Measurements from ENCODE around the gene PTPN14.

The PTPN14 gene

DNA sequence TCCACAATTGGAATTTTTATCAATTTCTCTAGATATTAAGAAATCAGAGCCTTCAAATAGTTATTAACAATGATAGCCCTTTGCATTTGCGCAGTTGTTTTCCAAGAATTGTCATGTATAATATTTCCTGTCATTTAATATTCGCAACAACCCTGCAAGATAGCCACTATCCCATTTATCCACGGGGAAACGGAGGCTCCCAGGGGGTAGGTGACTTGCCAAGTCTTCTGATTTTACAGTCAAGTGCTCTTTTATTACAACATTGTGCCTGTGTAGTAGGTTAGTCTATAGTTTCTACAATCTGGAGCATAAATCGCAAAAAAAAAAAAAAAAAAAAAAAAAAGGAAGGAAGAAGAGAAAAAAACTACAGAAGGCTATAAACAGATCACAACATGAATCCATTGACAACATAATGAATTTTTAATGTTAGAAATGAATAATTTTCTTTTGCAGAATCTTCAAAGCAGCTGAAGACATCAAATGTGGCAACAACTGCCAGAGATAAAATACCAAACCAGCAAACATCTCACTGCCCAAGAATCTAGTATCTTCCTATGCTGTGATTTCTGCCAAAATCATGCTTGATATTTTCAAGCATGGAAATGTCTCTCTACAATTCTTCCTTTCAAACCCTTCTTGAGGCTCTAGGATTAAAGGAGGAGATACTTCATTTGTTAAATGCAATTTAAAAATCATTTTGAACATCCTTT lies 125.5 kb downstream of the PTPN14 start:
- no peak for DNase-seq (ENCODE audit: low spot score)

DNA sequence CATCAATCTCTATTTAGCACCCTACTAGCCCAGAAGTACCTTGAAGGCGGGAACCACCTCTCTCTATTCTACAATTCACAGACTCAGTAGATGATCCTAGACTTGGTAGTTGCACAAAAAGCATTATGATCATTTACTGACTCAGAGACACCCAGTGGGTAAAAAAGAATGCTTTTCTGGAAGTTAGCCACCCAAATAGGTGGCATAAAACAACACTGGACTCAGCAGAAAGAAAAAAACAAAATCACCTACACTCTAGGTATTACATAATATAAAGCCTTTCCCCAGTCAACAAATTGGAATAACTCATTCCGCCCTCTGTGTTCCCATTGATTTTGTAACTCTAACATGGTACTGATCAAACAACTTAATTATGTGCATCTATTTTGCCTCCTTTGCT lies 126.3 kb downstream of the PTPN14 start:
- no peak for DNase-seq (ENCODE audit: low spot score)

DNA sequence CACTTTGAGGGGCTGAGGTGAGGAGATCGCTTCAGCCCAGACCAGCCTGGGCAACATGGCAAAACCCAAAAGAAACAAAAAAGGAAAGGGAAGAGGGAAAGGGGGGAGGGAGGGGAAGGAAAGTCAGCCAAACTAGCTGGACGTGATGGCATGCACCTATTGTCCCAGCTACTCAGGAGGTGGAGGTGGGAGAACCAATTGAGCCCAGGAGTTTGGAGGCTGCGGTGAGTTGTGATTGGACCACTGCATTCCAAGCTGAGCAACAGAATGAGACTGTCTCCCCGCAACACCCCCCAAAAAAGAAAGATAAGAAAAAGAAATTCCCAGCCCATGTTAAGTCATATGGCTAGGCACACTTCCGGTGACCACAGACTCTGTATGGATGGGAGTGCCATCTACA lies 128.4 kb downstream of the PTPN14 start:
- DNase-seq (ENCODE audit: low spot score), result no peak

- no peak for DNase-seq (ENCODE audit: low spot score)
These were observed 129.2 kb downstream of the PTPN14 start for GRCh38 chr1:214422137-214422671.

DNA sequence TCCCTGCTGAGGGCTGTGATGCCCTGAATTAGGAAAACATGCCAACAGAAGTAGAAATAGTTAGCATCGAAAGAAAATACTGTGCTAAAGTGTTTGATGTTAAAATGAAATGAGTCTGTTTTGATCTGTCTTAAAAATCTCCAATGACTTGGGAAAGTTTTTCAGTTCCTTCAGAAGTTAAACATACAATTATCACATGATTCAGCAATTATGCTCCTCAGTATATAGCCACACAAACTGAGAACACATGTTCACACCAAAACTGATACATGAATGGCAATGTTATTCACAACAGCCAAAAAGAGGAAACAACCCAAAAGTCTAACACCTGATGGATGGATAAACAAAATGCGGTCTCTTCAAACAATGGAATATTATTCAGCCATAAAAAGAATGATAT lies 130.6 kb downstream of the PTPN14 start:
- DNase-seq (ENCODE audit: low spot score), result no peak

DNA sequence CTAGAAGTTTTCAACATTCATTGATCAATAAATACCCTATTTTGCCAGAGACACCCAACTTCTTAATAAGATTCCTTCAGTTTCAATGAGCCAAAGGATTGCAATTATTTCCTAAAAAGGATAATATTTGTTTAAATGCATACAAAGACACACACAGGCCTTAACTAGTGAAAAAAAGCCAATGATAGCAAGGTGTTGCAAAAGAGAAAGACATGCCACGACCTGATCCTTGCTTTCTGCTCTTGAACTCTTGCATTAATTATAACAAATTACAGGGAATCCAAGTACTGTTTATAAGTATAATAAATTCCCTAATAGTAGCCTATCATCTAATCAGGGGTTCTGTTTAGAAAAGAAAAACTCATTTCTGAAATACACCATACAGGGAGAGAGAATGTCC lies 131.1 kb downstream of the PTPN14 start:
- no peak for DNase-seq (ENCODE audit: low spot score)

DNA sequence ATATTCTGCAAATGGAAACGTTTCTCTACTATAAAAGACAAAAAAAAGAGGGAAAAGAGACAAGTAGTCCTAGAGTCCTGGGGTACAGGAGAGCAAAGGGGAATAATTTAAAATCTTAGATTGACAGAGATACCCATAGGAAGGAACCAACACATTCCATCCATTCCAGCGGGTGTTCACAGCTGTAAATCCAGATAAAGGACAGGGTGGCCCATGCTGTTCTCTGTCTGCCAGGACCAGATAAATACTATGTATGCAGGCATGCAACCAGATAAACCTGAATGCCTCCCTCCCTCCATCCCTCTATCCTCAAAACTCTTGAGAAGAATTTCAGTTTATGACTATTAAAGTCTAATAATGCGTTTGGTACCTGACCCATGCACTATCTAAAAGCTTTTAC lies 131.8 kb downstream of the PTPN14 start:
- DNase-seq (ENCODE audit: low spot score), result no peak

DNA sequence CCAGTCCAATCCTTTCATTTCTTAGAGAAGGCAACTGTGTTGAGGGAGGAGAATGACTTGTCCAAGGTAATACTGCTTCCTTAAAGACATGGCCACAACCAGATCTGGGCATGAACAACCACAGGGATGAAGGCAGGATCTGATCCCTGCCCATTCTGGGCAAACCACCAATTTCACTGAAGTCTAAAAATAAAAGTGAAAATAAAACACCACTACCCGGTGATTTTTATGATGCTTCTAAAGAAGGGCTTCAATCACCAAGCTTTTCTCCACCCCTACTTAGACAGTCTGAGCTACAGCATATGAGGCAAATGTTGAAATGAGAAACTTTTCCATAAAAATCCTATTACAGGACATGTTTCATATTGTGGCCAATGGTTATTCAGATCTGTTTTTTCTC lies 133.0 kb downstream of the PTPN14 start:
- no peak for DNase-seq (ENCODE audit: low spot score)

GRCh38 chr1:214417545-214418210 lies 133.7 kb downstream of the PTPN14 start:
- no peak for DNase-seq (ENCODE audit: low spot score)

DNA sequence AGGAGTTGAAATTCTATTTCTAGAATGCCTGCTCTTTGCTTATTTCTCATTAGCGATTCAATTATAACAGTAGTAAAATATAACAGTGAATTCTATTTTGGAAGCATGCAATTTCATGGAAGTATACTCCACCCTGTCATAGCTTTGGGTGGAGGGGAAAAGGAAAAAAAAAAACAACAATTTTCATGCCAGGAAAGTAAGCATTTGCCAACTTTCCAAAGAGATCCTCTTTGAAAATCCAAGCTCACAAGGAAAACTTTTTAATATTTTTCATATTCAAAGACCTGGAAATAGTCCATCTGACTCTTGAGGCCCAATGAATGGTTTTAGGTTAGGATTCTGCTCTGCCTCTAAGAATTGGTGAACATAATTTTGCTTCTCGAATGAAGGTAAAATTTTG lies 134.5 kb downstream of the PTPN14 start:
- DNase-seq (ENCODE audit: low spot score), result no peak

GRCh38 chr1:214416417-214416816 lies 135.0 kb downstream of the PTPN14 start:
- peak; percentile 55 for DNase-seq (ENCODE audit: low spot score)

GRCh38 chr1:214415131-214415530 lies 136.3 kb downstream of the PTPN14 start:
- no peak for DNase-seq (ENCODE audit: low spot score)

DNA sequence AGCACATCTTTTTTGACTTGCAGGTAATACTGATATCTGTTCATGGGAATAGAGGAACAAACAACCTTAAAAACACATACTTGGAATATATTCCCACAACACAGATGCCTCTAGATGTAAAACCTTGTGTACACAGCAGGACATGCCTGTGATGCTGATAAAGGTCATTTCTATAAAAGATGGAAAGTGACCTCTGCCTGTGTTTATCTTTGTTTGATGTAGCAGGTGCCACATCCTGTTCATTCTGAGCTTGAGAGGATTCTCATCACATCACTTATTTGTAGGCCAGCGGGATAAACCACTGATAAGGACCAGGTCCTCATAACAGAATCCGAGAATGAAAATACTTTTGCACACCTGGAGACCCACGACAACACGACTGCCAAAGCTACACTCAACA lies 136.7 kb downstream of the PTPN14 start:
- no peak for DNase-seq (ENCODE audit: low spot score)

GRCh38 chr1:214413315-214413714 lies 138.1 kb downstream of the PTPN14 start:
- DNase-seq (ENCODE audit: low spot score), result no peak

DNA sequence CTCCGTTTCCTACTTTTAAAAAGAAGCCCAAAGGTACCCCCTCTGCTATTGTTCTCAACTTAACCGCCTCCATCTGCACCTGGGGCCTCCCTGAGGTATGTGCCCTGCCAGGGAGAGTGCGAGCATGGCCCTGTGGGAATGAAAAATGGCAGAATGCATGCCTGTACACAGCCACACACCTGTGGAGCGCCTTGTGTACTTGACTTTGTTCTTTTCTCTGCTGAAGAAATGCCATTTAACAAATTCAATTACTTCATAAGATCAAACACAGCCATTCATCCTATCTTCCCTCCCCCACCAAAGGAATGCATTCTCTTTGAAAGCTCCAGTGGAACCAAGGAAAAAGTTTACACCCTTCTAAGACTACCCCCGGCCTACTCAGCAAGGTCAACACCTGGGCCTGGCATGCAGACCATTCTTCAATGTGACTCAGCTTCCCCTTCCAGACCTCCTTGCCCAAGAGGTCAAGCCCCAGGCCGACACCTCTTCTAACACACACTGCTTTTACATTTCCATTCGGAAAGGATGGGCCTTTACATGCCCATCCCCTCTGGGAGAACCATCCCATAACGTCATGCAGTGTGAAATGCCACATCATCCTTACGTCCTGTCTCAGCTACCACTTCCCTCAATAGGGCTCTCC lies 146.7 kb downstream of the PTPN14 start:
- no peak for DNase-seq (ENCODE audit: low spot score)

DNA sequence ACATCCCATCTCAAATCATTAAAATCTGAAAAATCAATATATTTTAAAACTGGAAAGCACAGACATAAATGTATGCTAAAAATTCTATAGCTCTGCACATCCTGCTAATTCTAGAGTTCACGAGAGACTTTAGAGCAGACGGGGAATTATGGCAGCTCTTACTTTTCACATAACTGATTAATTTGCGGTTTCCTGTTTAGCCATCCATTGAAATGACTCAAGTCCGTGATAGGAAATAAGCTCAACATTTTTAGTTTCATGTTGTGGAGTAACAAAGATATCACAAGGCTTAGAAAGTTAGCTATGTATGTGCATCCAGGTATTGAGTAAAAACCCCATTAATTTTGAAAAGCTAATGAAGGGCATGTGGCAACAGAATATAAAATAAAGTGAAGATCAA lies 147.2 kb downstream of the PTPN14 start:
- no peak for DNase-seq (ENCODE audit: low spot score)

GRCh38 chr1:214403431-214403830 lies 148.0 kb downstream of the PTPN14 start:
- no peak for DNase-seq (ENCODE audit: low spot score)

DNA sequence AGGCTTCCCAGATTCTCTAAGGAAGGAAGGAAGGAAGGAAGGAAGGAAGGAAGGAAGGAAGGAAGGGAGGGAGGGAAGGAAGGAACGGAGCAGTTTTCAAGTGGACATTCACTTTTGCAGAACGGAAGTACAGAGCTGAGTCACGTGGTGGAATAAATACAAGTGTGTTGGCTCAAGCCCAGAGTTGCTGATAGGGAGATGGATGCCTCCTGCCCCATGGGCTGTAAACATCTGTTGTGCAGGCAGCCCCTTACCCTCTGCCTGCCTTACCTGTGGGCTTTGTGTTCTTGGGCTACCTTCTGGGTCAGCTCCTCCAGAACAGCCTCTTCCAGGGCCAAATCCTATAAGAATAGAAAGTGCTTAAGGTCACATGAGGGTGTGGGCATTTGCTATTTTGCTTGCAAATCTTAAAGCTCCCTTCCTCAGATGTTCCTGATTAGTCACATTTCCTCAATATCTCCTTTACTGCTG lies 148.8 kb downstream of the PTPN14 start:
- DNase-seq (ENCODE audit: low spot score), result no peak

DNA sequence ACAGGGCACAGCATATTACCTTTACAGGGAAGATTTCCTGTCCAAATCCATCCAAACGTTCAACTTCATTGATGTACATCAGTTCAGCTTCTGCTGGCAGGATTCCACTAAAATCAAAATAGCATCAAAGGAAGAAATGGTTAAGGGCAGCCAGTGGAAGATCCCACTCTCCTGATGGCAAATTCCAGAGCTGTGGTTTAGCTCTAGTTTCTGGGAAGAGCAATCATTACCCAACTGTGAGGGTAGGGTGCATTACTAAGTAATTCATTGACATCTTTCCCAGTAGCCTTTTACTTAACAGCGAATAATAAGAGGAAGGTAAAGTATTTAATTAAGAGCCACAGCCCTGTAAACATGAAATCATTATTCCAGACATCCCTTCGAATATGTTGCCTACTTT lies 149.7 kb downstream of the PTPN14 start:
- DNase-seq (ENCODE audit: low spot score), result no peak

- DNase-seq (ENCODE audit: low spot score), result no peak
These were observed 151.3 kb downstream of the PTPN14 start for GRCh38 chr1:214400131-214400530.

DNA sequence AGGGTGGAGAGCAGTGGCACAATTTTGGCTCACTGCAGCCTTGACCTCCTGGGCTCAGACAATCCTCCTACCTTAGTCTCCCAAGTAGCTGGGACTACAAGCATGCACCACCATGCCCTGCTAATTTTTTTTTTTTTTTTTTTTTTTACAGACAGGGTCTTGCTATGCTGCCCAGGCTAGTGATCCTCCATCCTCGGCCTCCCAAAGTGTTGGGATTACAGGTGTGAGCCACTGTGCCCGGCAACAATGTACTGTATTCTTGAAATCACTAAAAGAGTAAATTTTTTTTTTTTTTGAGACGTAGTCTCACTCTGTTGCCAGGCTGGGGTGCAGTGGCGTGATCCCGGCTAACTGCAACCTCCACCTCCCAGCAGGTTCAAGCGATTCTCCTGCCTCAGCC lies 152.9 kb downstream of the PTPN14 start:
- no peak for DNase-seq (ENCODE audit: low spot score)

- DNase-seq (ENCODE audit: low spot score), result no peak
These were observed 153.9 kb downstream of the PTPN14 start for GRCh38 chr1:214397497-214397896.

GRCh38 chr1:214396330-214396729 lies 155.1 kb downstream of the PTPN14 start:
- DNase-seq (ENCODE audit: low spot score), result no peak

Measured in Ammon's horn (tissue), 1 donor.